Caki2 (cell line): ENCODE results near the gene ADCY10. TPM values are rescaled to one million over a fixed set of nuclear protein-coding genes. Genes with fewer than 3 reads are reported as not detected.
"Not testable (repeated sequence)": the region's sequence is repeated elsewhere in the genome, so short reads cannot be mapped to it uniquely, and the experiment has no call there.

ENCODE experiments used
- DNase-seq: peaks from one replicate; pipeline ENCODE4 v3.0.0-alpha.2; 2015; ENCODE audit warnings: low read depth
- in situ Hi-C: cut with HindIII; loops from 2 replicates; pipeline ENCODE4 v1.10.0; 2016; ENCODE audit warnings: low sequenced_read_pairs, low pct_unique_long_range_greater_than_20kb, mixed read lengths
- total RNA-seq: library from RNA; depleted of rRNA; stranded (reverse); fragments of >200 nt; shearing (Covaris generic); gene quantifications from 2 replicates; pipeline ENCODE4 v1.2.3, GENCODE V29; 2014; ENCODE audit warnings: low replicate concordance

Gene ADCY10
- total RNA-seq, 1 experiment from 2014 or later: 0.20 TPM

DNA sequence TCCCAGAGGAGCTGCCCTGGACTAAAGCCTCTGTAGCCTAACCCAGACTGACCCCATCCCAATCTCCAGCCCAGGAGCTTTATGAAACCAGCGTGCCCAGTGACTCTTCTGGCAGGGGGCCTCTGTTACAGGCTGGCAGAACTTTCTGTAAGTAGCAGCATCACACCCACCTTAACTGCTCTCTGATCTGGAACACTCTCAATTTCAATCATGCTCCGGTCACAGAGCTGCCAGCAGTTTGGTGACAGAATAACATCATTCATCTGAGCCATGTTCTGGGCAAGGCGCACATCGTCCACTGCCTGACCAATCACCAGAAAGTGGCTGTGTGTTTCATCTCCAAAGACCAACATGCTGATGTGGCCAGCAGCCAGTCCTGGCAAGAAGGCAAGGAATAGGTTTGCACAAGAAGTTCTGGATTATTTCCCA, 14.7 kb downstream of the ADCY10 start:
- DNase-seq: no peak
- in situ Hi-C loops: no loop called here

DNA sequence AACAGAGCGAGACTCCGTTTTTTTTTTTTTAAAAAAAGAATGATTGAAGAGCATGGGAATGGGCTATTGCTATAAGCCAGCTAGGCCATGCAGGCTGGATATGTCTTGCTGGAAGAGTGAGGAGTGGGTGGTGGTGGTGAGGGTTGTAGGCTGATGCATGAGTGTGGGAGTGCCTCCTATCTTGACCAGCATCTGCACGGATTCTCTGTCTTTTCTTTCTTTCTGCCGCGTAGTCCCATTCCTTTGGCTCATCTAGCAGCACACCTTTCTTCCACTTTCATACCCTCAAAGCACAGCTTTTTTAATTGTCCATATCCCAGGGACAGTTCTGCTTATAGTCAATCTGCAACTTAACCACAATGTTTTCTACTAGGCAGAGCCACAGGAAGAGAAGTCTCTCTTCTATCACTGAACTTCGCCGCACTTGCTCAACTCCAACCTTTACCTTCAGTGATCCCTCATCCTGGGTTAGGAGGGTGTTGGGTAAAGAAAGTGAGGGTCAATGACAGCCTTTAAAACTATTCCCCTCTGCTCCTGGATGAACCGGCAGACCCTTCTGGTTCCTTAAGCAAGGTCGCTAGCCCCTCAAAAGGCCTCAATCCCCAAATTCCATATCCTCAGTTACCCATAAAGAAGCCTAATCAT, 15.2 kb downstream of the ADCY10 start:
- DNase-seq: no peak
- in situ Hi-C loops: no loop called here

DNA sequence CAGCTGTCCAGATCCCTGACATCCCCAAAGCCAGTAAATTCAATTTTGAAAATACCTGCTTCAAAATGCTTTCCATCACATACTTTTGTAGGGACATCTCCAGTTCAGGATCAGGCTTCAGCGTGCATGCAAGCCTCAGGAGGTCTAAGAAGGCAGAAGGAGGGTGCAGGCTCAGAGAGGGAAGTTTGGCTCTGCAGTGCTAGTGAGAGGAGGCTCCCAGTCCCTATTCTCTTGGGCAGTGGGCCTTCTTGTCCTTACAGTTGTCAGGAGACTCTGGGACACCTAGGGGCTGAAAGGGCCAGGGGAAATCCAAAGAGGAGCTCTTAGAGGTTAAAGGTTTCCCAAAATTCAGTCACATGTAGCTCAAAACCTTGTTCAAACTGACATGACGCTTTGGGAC, 20.1 kb downstream of the ADCY10 start:
- DNase-seq: no peak
- in situ Hi-C loops: no loop called here

DNA sequence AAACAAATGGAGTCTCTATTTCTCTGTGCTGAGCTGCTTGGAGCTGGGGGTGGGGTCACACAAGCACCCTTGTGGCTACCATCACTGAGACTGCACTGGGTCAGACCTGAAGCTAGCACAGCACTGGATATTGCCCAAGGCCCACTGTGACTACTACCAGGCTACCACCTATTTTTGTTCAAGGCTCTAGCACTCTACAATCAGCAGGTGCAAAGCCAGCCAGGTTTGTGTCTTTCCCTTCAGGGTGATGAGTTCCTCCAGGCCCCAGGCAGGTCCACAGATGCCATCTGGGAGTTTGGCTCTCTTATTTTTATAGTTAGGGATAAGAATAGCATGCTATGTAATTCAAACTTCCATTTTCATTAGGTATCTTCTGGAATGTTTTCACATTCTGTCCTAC, 23.5 kb downstream of the ADCY10 start:
- DNase-seq: no peak
- in situ Hi-C loops: no loop called here

DNA sequence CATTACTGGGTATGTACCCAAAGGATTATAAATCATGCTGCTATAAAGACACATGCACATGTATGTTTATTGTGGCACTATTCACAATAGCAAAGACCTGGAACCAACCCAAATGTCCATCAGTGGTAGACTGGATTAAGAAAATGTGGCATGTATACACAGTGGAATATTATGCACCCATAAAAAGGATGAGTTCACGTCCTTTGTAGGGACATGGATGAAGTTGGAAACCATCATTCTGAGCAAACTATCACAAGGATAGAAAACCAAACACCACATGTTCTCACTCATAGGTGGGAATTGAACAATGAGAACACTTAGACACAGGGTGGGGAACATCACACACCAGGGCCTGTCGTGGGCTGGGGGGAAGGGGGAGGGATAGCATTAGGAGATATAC, 26.7 kb downstream of the ADCY10 start:
- in situ Hi-C loops, DNase-seq: not testable (repeated sequence)

DNA sequence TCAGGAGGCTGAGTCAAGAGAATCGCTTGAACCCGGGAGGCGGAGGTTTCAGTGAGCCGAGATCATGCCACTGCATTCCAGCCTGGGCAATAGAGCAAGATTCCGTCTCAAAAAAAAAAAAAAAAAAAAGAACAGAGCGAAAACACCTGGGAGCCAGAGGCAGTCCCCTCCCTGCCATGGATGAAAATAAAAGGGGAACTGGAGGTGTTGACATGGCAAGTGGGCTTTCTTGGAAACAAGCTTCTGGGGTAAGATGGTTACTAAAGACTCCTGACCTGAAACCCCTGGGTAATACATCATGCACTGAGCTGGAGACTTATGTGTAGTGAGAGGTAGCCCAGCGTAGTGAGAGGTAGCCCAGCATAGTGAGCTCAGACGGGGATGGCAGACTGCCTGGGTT, 31.6 kb downstream of the ADCY10 start:
- in situ Hi-C loops: no loop called here
- no peak for DNase-seq

DNA sequence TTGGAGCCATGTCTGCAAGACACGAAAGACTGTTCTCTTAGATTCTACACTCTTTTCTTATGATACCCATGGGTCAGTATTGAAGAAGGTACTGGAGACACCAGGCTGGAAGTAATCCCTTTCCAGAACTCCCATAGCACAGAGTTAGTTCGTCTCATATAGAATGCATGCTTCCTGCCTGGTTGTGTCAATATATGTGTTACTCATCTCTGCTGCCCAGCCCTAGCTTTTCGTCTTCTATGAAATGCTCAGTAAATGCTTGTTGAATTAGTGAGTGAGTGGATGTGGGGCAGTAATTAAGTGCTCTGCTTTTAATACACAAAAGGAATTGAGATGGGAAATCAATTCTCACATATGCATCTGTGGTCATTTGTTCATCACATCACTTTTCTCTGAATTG, 32.1 kb downstream of the ADCY10 start:
- DNase-seq: no peak

DNA sequence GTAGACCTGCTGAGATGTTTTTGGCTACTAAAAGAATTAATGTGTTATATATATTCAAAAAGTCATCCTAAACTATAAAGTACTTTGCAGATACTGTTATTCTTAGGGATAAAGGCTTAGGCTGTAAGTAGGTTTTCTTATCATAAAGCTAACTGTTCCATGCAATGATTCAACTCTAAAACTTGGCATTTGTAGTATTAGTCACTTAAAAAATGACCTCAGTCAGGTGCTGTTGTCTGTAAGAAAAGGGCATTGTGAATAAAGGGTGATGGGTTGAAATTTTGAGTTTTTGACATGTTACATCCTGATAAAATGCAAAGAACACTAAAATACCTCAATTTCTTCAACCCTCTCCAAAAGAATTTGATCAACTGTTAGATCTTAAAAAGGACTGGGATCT, 32.9 kb downstream of the ADCY10 start:
- DNase-seq: no peak

More for the DNA sequence above, 32.1 kb downstream of the ADCY10 start:
- in situ Hi-C loops: no loop called here

DNA sequence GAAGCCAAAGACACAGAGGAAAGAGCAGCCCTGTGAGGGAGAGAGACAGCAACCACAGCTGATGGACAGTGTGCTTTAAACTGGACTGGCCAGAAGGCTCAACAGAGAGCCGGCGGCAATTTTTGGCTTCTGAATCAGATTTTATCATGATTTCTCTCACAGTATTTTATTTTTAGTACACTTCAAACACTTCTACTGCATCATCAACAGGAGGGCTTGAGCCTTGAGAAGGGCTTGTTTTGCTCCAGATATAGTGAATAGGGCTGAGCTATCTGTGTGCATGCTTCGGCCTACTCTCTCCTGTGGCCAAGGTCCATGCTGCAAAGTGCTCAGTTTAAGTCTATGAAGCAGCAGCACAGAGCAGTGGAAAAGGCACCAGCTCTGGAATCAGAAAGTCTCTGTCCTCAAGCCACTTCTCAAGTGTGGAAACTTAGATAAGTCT, 33.3 kb downstream of the ADCY10 start:
- DNase-seq: no peak
- in situ Hi-C loops: no loop called here

More for the DNA sequence above, 32.9 kb downstream of the ADCY10 start:
- in situ Hi-C loops: no loop called here

DNA sequence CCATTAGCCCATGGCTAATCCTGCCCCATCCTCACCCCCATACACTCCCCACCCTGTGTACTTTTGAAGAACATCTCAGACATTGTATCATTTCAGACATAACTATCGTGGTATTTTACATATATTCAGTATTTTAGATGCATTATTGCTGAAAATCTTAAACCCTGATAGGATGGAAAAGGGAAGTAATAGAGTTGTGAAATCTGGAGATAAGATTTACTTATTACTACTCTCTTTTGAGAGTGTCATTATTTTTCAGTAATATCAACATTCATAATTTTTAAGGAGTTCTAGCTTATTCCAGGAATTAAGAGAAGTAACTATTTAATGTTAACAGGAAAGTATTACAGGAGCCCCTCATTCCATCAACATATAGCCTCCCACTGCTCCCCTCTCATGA, 34.4 kb downstream of the ADCY10 start:
- no peak for DNase-seq
- in situ Hi-C loops: no loop called here

DNA sequence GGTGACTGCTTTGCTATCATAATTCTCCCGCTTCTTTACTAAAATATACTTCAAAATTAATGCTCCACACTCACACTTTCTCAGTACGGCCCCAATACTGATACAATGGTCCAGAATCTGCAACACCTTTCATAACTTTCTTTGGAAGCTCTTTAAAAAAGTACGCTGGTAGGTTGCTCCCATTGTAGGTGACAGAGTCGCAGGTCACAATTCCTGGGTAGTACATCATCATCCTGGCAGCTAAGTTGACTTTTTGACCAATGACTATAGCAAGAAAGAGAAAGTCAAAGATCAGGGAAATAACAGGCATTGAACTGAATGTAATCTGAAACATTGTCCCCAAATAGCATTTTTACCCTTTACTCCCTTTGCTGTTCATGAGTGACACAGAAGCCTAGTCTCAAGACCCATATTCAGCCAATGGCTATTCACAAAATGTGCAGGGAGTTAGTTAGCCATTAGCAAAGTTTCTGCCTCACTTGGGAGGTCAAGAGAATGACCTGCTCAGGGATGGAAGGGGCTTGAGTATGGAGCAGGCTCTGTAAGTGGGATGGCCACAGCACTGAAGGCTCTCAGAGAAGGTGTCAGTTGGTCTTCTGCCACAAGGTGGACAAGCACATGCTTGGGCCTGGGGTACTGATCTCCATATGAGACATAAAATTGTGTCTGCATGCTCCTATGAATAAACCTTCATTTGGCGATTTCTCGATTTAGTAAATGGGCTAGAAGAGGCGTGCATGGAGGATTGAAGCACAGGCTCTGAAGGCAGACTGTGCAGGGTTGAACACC, 35.4 kb downstream of the ADCY10 start:
- DNase-seq: no peak
- in situ Hi-C loops: no loop called here

DNA sequence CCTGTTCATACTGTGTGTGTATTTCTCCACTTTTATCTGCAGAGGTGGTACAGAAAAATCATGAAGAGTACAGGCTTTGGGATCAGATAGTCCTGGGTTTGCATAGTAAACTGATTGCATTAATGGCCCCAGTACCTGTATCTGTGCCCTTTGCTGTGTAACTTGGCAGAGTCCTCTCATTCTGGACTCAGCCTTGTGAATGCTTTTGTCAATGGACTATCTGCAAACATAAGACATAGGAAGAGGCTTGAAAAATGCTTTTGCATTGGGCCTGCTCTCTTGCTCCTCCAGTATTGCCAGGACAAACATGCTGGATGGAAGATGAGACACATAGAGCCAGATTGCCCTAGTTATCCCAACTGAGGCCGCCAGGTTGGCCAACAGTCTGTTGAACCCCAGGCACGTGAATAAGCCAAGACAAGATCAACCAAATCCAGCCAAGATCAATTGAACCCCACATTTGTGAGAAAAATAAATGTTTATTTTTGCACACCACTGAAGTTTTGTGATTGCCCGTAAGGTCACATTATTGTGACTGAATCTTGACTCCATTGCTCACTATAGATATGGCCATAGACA, 37.2 kb downstream of the ADCY10 start:
- in situ Hi-C loops: no loop called here
- DNase-seq: no peak

DNA sequence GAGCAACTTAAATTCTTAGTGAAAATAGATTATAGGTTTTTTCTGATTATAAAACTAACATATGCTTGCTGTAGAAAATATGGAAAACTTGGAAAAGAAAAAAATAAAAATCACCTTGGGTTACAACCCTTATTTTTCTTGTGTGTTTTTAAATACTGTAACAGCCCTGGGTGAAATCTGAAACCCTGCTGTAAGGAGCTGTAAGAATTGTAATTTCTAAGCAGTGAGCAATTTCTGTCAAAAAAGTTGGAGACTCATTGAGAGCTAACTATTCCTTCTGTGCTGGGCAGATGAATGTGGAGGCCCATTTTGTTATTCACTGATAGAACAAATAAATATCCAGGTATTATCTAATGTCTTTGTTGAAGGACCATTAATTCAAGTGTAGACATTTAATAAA, 42.6 kb downstream of the ADCY10 start:
- no peak for DNase-seq
- in situ Hi-C loops: no loop called here

DNA sequence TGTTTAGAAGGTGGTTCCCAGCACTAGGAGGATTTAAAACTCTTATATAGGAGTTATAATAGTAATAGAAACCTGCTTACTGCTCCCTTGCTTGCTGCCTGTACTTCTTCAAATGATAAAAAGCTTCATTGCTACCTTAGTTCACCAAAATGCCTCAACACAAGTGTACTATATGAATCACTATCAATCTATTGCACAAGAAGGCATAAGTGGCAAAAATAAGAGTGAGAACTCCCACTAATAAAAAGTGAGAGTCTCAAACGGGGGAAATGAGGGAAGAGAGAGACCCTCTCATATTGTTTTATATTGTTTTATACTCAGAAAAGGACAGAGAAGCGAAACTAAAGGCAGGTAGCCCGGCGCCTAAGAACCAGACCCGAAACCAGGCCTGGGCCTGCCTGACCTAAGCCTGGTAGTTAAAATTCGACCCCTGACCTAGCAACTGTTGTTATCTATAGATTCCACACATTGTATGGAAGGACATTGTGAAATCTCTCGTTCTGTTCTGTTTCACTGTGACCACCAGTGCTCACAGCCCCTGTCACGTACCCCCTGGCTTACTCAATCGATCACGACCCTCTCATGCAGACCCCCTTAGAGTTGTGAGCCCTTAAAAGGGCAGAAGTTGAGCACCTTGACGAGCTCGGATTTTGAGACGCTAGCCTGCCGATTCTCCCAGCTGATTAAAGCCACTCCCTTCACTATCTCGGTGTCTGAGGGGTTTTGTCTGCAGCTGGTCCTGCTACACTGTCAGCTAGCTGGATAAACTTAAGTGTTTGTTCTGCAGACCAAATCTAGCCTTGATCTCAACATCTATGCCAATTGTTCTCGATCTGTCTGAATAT, 44.6 kb downstream of the ADCY10 start:
- in situ Hi-C loops, DNase-seq: not testable (repeated sequence)

DNA sequence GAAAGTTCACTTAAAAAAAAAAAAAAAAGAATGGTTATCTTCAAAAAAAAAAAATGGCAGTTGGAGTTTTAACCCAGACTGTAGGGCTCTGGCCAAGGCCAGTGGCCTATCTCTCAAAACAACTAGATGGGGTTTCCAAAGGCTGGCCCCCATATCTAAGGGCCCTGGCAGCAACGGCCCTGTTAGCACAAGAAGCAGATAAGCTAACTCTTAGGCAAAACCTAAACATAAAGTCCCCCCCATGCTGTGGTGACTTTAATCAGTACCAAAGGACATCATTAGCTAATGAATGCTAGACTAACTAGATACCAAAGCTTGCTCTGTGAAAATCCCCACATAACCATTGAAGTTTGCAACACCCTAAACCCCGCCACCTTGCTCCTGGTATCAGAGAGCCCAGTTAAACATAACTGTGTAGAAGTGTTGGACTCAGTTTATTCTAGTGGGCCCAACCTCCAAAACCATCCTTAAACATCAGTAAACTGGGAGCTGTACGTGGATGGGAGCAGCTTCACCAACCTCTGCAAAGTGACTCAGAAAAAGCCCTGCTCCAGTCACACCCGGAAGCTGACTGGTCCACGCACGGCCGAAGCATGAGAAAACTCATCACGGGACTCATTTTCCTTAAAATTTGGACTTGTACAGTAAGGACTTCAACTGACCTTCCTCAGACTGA, 47.1 kb downstream of the ADCY10 start:
- in situ Hi-C loops, DNase-seq: not testable (repeated sequence)

DNA sequence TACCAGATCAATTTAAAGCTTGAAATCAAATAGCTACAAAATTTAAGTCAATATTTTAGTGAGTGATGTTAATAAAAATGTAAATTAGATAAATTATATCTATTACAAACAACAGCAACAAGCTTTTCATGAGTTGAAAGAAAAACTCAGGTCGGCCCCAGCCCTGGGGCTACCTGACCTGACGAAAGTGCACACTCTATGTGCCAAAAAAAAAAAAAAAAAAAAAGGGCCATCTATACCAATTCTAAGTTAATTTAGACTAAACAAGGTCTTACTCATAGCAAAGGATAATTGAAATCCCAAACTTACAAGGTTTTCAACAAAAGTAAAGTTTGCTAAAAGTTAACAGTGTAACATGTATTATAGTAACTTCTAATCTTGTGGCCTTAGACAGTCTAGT, 47.6 kb downstream of the ADCY10 start:
- DNase-seq, in situ Hi-C loops: not testable (repeated sequence)

DNA sequence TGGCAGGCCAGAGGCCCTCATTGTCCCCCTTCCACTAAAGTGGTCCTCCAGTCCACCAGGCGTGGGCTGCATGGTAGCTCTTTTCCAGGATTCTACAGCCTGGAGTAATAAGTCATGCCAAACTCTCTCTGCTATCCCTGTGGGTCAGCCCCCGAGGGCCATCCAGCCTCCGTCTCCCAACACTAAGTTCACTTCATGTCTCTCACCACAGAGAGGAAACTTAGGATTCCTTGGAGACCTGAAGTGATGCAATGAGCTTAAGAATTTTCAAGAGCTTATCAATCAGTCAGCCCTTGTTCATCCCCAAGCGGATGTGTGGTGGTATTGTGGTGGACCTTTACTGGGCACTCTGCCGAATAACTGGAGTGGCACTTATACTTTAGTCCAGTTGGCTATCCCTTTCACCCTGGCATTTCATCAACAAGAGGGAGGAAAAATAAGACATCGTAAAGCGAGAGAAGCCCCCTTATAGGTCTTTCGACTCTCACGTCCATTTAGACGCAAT, 48.1 kb downstream of the ADCY10 start:
- DNase-seq, in situ Hi-C loops: not testable (repeated sequence)

DNA sequence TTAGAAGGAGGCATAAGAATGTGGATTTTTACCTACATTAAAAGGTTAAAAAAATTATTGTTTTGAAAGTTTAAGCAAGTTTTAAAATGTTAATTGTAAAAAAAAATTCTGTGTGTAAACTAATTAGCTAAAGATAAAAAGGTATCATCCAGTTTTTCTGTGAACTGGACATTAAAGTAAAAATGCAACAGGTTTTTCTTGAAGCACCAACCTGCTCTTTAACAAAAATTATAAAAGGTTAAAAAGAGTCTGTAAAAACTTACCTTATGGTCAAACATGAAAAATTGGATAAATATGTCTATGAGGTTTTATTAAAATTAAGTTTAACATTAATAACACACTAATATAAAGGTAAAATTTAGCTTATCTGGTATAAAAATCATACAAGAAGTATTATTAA, 48.7 kb downstream of the ADCY10 start:
- DNase-seq, in situ Hi-C loops: not testable (repeated sequence)
